HUES48 (cell line): ENCODE results near the gene ADPRM.

Experiments used
- H3K27ac ChIP-seq: one replicate; pipeline ENCODE4 v1.7.0; 2013; ENCODE audit warnings: low read depth, low read length, inconsistent platforms
- H3K27me3 ChIP-seq: 2 replicates; pipeline ENCODE4 v1.6.1; 2013; ENCODE audit warnings: mild to moderate bottlenecking, low read length; ENCODE audit not compliant: control insufficient read depth, insufficient read depth
- H3K36me3 ChIP-seq: 2 replicates; pipeline ENCODE4 v1.6.1; 2013; ENCODE audit warnings: low read length; ENCODE audit not compliant: control insufficient read depth, insufficient read depth
- H3K4me1 ChIP-seq: 2 replicates; pipeline ENCODE4 v1.6.1; 2013; ENCODE audit warnings: mild to moderate bottlenecking, low read length; ENCODE audit not compliant: control insufficient read depth, insufficient read depth
- H3K4me3 ChIP-seq: 2 replicates; pipeline ENCODE4 v1.5.1; 2013; ENCODE audit warnings: mild to moderate bottlenecking, low read depth, low read length
- H3K9ac ChIP-seq: 2 replicates; pipeline ENCODE4 v1.6.1; 2013; ENCODE audit warnings: mild to moderate bottlenecking, low read depth, low read length, moderate library complexity
- H3K9me3 ChIP-seq: 2 replicates; pipeline ENCODE4 v1.6.1; 2013; ENCODE audit warnings: low read length; ENCODE audit not compliant: control insufficient read depth, insufficient read depth

ADPRM gene

GRCh38 chr17:10702574-10702973 is 5.2 kb downstream of the ADPRM start:
- Histone ChIP-seq H3K9me3 (no peaks in the 10 kb centered on the region), H3K4me1 (no peaks in the 10 kb centered on the region), H3K9ac (no peak overlapping the region), H3K36me3 (peaks cover 31% of the 10 kb centered on the region), H3K27me3 (no peaks in the 10 kb centered on the region), H3K27ac (no peak overlapping the region), H3K4me3 (no peak overlapping the region)

GRCh38 chr17:10705727-10706126 is 8.3 kb downstream of the ADPRM start:
- Histone ChIP-seq H3K4me1 (no peaks in the 10 kb centered on the region), H3K27me3 (no peaks in the 10 kb centered on the region), H3K9ac (no peak overlapping the region), H3K9me3 (no peaks in the 10 kb centered on the region), H3K27ac (no peak overlapping the region), H3K4me3 (no peak overlapping the region), H3K36me3 (peaks cover 55% of the 10 kb centered on the region)

GRCh38 chr17:10713318-10713717 is 15.9 kb downstream of the ADPRM start:
- H3K27ac ChIP-seq = no peak overlapping the region
- no peak overlapping the region for H3K4me3 ChIP-seq
- no peaks in the 10 kb centered on the region for H3K27me3 ChIP-seq
- no peaks in the 10 kb centered on the region for H3K4me1 ChIP-seq
- no peaks in the 10 kb centered on the region for H3K9me3 ChIP-seq
- H3K9ac ChIP-seq = no peak overlapping the region
- H3K36me3 ChIP-seq = peaks cover 42% of the 10 kb centered on the region

GRCh38 chr17:10716218-10716617 is 18.8 kb downstream of the ADPRM start:
- Histone ChIP-seq H3K27me3 (no peaks in the 10 kb centered on the region), H3K4me3 (no peak overlapping the region), H3K36me3 (peaks cover 16% of the 10 kb centered on the region), H3K4me1 (no peaks in the 10 kb centered on the region), H3K27ac (no peak overlapping the region), H3K9ac (no peak overlapping the region), H3K9me3 (no peaks in the 10 kb centered on the region)

- H3K27me3 ChIP-seq = no peaks in the 10 kb centered on the region
- no peaks in the 10 kb centered on the region for H3K9me3 ChIP-seq
- H3K4me3 ChIP-seq = no peak overlapping the region
- H3K9ac ChIP-seq = no peak overlapping the region
- no peaks in the 10 kb centered on the region for H3K36me3 ChIP-seq
- no peaks in the 10 kb centered on the region for H3K4me1 ChIP-seq
- no peak overlapping the region for H3K27ac ChIP-seq
Observed at GRCh38 chr17:10718547-10718946, 21.2 kb downstream of the ADPRM start.

- no peaks in the 10 kb centered on the region for H3K27me3 ChIP-seq
- no peak overlapping the region for H3K9ac ChIP-seq
- 0 out of 2 replicates have a peak, but pooled peaks cover 5% of the 10 kb centered on the region for H3K36me3 ChIP-seq
- no peak overlapping the region for H3K4me3 ChIP-seq
- H3K27ac ChIP-seq = no peak overlapping the region
- peaks cover 7% of the 10 kb centered on the region; the same call in 1 of the 2 replicates for H3K4me1 ChIP-seq
- no peaks in the 10 kb centered on the region for H3K9me3 ChIP-seq
Observed at GRCh38 chr17:10724546-10725195, 27.3 kb downstream of the ADPRM start.

- Histone ChIP-seq H3K9me3 (no peaks in the 10 kb centered on the region), H3K9ac (no peak overlapping the region), H3K4me3 (no peak overlapping the region), H3K27me3 (no peaks in the 10 kb centered on the region), H3K27ac (no peak overlapping the region), H3K4me1 (peaks cover 7% of the 10 kb centered on the region; the same call in 1 of the 2 replicates), H3K36me3 (0 out of 2 replicates have a peak, but pooled peaks cover 5% of the 10 kb centered on the region)
Observed at GRCh38 chr17:10725262-10725661, 27.9 kb downstream of the ADPRM start.

GRCh38 chr17:10726196-10726595 is 28.8 kb downstream of the ADPRM start:
- Histone ChIP-seq H3K4me1 (peaks cover 7% of the 10 kb centered on the region; the same call in 1 of the 2 replicates), H3K9ac (no peak overlapping the region), H3K27ac (no peak overlapping the region), H3K36me3 (0 out of 2 replicates have a peak, but pooled peaks cover 5% of the 10 kb centered on the region), H3K4me3 (no peak overlapping the region), H3K27me3 (no peaks in the 10 kb centered on the region), H3K9me3 (no peaks in the 10 kb centered on the region)

- H3K36me3 ChIP-seq = 0 out of 2 replicates have a peak, but pooled peaks cover 5% of the 10 kb centered on the region
- H3K9me3 ChIP-seq = no peaks in the 10 kb centered on the region
- peaks cover 13% of the 10 kb centered on the region; the same call in 1 of the 2 replicates for H3K4me1 ChIP-seq
- no peak overlapping the region for H3K27ac ChIP-seq
- no peak overlapping the region for H3K4me3 ChIP-seq
- no peaks in the 10 kb centered on the region for H3K27me3 ChIP-seq
- no peak overlapping the region for H3K9ac ChIP-seq
Observed at GRCh38 chr17:10727192-10727591, 29.8 kb downstream of the ADPRM start.

- Histone ChIP-seq H3K4me3 (no peak overlapping the region), H3K36me3 (0 out of 2 replicates have a peak, but pooled peaks cover 5% of the 10 kb centered on the region), H3K9ac (no peak overlapping the region), H3K9me3 (no peaks in the 10 kb centered on the region), H3K4me1 (peaks cover 13% of the 10 kb centered on the region; the same call in 1 of the 2 replicates), H3K27me3 (no peaks in the 10 kb centered on the region), H3K27ac (no peak overlapping the region)
Observed at GRCh38 chr17:10728331-10728892, 31.0 kb downstream of the ADPRM start.
